K562 (cell line): ENCODE measurements around the gene CIART. TPM values are rescaled to one million over a fixed set of nuclear protein-coding genes. Genes with fewer than 3 reads are reported as not detected.

Experiments
- ATAC-seq: fragments of 200-7000 bp; cut with Tn5 transposase; 3 replicates; pipeline ENCODE4 v1.9.1; 2020; ENCODE audit warnings: moderate library complexity
- BruUV-seq: library from RNA; stranded (reverse); fragments of 400-500 nt; replicated peaks from 2 replicates; lab custom pipeline; 2021; lab: Mats Ljungman, UMichigan
- CTCF ChIA-PET: fragments of 300-600 bp; formaldehyde crosslinking; extraction: SDS; loops from one replicate; lab custom pipeline; 2021; ENCODE audit warnings: low intra/inter-chr PET ratio; lab: Yijun Ruan, JAX
- POLR2A ChIA-PET: fragments of 300-600, 350-650 bp; sonication (Branson Sonifier 250); formaldehyde crosslinking; extraction: SDS; loops from one replicate; lab custom pipeline; 2021; ENCODE audit warnings: antibody characterized with exemption, inconsistent platforms; lab: Yijun Ruan, JAX
- DNase-seq, 4 experiments: peaks; one replicate each; pipeline versions ENCODE4 v3.0.0 to v3.0.0-alpha.2; 2011 to 2018; ENCODE audit warnings: low spot score in 3 of 4, mixed read lengths in 3 of 4; ENCODE audit errors: extremely low read depth in 1 of 4
- FAIRE-seq: peaks from 2 replicates; lab custom pipeline; 2011; peaks lifted over from hg19 to GRCh38; lab: Jason Lieb, UNC
- H2AFZ ChIP-seq: 2 replicates; pipeline ENCODE4 v1.6.0; 2011; ENCODE audit warnings: low read depth, low read length, control low read depth, inconsistent platforms
- H3K27ac ChIP-seq: fragments of 200-600 bp; 3 replicates; pipeline ENCODE4 v1.8.0; 2011; ENCODE audit warnings: low read depth, mild to moderate bottlenecking, control low read depth, inconsistent platforms, low read length, moderate library complexity, mixed read lengths; ENCODE audit errors: extremely low read depth
- H3K27me3 ChIP-seq, 2 experiments: fragments of 300-600 bp in 1 of 2; 2 replicates in 1 of 2; 3 replicates in 1 of 2; pipeline versions ENCODE4 v1.6.0 to v1.8.0; 2011; ENCODE audit warnings: inconsistent platforms in 2 of 2, low read length in 2 of 2, mild to moderate bottlenecking in 1 of 2, mixed read lengths in 1 of 2, moderate library complexity in 1 of 2; ENCODE audit not compliant: control insufficient read depth in 2 of 2, insufficient read depth in 2 of 2
- H3K36me3 ChIP-seq: fragments of 300-600 bp; 3 replicates; pipeline ENCODE4 v1.8.0; 2011; ENCODE audit warnings: mild to moderate bottlenecking, low read length, inconsistent platforms; ENCODE audit not compliant: control insufficient read depth, insufficient read depth
- H3K4me1 ChIP-seq, 2 experiments: fragments of 200-600 bp in 1 of 2; replicated peaks in 1 of 2; 2 replicates in 1 of 2; 3 replicates in 1 of 2; pipeline versions ENCODE4 v1.5.1 to v1.8.0; 2011; ENCODE audit warnings: inconsistent platforms in 2 of 2, low read length in 2 of 2, mild to moderate bottlenecking in 1 of 2, mixed read lengths in 1 of 2, moderate library complexity in 1 of 2; ENCODE audit not compliant: control insufficient read depth in 2 of 2, insufficient read depth in 2 of 2
- H3K4me2 ChIP-seq: 2 replicates; pipeline ENCODE4 v1.6.1; 2011; ENCODE audit warnings: low read length, control low read depth, inconsistent platforms, mixed read lengths; ENCODE audit not compliant: insufficient read depth
- H3K4me3 ChIP-seq: fragments of 200-600 bp; sonication (generic), shearing (Covaris generic); 2 replicates; pipeline ENCODE4 v1.5.1; 2016; ENCODE audit warnings: control low read depth, inconsistent platforms
- H3K79me2 ChIP-seq: fragments of 200-600 bp; 3 replicates; pipeline ENCODE4 v1.8.0; 2011; ENCODE audit warnings: low read length, inconsistent platforms; ENCODE audit not compliant: control insufficient read depth, insufficient read depth
- H3K9ac ChIP-seq, 2 experiments: 2 replicates each; pipeline versions ENCODE4 v1.6.0 to v1.6.1; 2011; ENCODE audit warnings: low read depth in 2 of 2, low read length in 2 of 2, control low read depth in 1 of 2, inconsistent platforms in 1 of 2, mild to moderate bottlenecking in 1 of 2, mixed read lengths in 1 of 2; ENCODE audit not compliant: insufficient read depth in 1 of 2
- H3K9me1 ChIP-seq: one replicate; pipeline ENCODE4 v1.6.0; 2011; ENCODE audit warnings: inconsistent platforms, mild to moderate bottlenecking, low read length, moderate library complexity; ENCODE audit not compliant: control insufficient read depth, insufficient read depth
- H3K9me3 ChIP-seq: replicated peaks from 2 replicates; pipeline ENCODE4 v1.5.1; 2011; ENCODE audit warnings: low read depth, low read length, inconsistent platforms; ENCODE audit not compliant: control insufficient read depth, insufficient read depth
- H4K20me1 ChIP-seq: replicated peaks from 2 replicates; pipeline ENCODE4 v1.6.1; 2011; ENCODE audit warnings: low read length, inconsistent platforms, mixed read lengths; ENCODE audit not compliant: control insufficient read depth, insufficient read depth
- DLX4 ChIP-seq: fragments of 250-450 bp; sonication (Bioruptor Pico); IDR thresholded peaks from 2 replicates; pipeline ENCODE4 v1.6.1; 2021; ENCODE audit warnings: mild to moderate bottlenecking
- E2F1 ChIP-seq: sonication (generic); formaldehyde crosslinking; IDR thresholded peaks from 2 replicates; pipeline ENCODE4 v1.8.1; 2023; ENCODE audit warnings: mild to moderate bottlenecking, missing genetic modification reagents, moderate library complexity
- E2F5 ChIP-seq: sonication (generic); formaldehyde crosslinking; IDR thresholded peaks from 2 replicates; pipeline ENCODE4 v1.8.0; 2022; ENCODE audit warnings: mild to moderate bottlenecking, missing genetic modification reagents
- FOSL1 ChIP-seq: fragments of 200-800 bp; sonication (Bioruptor generic); conservative IDR thresholded peaks from 2 replicates; pipeline ENCODE4 v1.6.1; 2016; ENCODE audit warnings: missing genetic modification characterization, missing compliant biosample characterization
- FOXA1 ChIP-seq: fragments of 450-650 bp; IDR thresholded peaks from 2 replicates; pipeline ENCODE4 v1.6.1; 2016; ENCODE audit warnings: mild to moderate bottlenecking, borderline replicate concordance
- MBD2 ChIP-seq: sonication (generic); IDR thresholded peaks from 2 replicates; pipeline ENCODE4 v1.6.1; 2016; ENCODE audit warnings: low read depth, borderline replicate concordance
- MCM2 ChIP-seq: fragments of 450-650 bp; IDR thresholded peaks from 2 replicates; pipeline ENCODE4 v1.6.1; 2017; ENCODE audit warnings: low read depth, mild to moderate bottlenecking
- NR2C2 ChIP-seq, 2 experiments: fragments of 200-800 bp in 1 of 2; sonication (Bioruptor generic) in 1 of 2; sonication (generic) in 1 of 2; formaldehyde crosslinking in 1 of 2; IDR thresholded peaks; 2 replicates each; pipeline versions ENCODE4 v1.6.1 to v1.8.0; 2016 to 2022; ENCODE audit warnings: mild to moderate bottlenecking in 1 of 2, missing compliant biosample characterization in 1 of 2, missing genetic modification characterization in 1 of 2, missing genetic modification reagents in 1 of 2
- NUFIP1 ChIP-seq: fragments of 450-650 bp; IDR thresholded peaks from 2 replicates; pipeline ENCODE4 v1.6.1; 2018; ENCODE audit not compliant: partially characterized antibody
- PML ChIP-seq: IDR thresholded peaks from 2 replicates; pipeline ENCODE4 v1.6.1; 2012; ENCODE audit warnings: low read length, inconsistent platforms
- SRF ChIP-seq, 2 experiments: fragments of 250-450, 450-650 bp in 1 of 2; sonication (Bioruptor Pico) in 1 of 2; sonication (generic) in 1 of 2; formaldehyde crosslinking; IDR thresholded peaks; 2 replicates each; pipeline versions ENCODE4 v1.5.0 to v1.5.1; 2020 to 2022; ENCODE audit warnings: mild to moderate bottlenecking in 1 of 2, missing genetic modification reagents in 1 of 2
- SRSF1 ChIP-seq: fragments of 200-400 bp; formaldehyde crosslinking; IDR thresholded peaks from 2 replicates; pipeline ENCODE4 v1.6.1; 2017; ENCODE audit warnings: mild to moderate bottlenecking, low read depth, low read length, moderate library complexity
- ZNF134 ChIP-seq: fragments of 250-450 bp; sonication (Bioruptor Pico); conservative IDR thresholded peaks from 2 replicates; pipeline ENCODE4 v1.4.0; 2020
- ZNF316 ChIP-seq: fragments of 450-650 bp; IDR thresholded peaks from 2 replicates; pipeline ENCODE4 v1.6.1; 2016
- WGBS: fragments of 100-300 bp; shearing (Covaris generic); methylation state at CpG from one replicate; pipeline ENCODE4 v1.1.6; 2016; ENCODE audit warnings: low coverage, mixed read lengths; ENCODE audit not compliant: insufficient coverage; ENCODE audit errors: missing lambda C conversion rate; 5-methylcytosine and 5-hydroxymethylcytosine counted together
- in situ Hi-C: fragments of 300-500 bp; cut with MboI; formaldehyde crosslinking; loops from 4 replicates; pipeline ENCODE4 v1.15.0; 2018; ENCODE audit warnings: inconsistent platforms, mixed read lengths
- intact Hi-C: fragments of 100-400 bp; cut with micrococcal nuclease; formaldehyde crosslinking; loops from 2 replicates; pipeline ENCODE4 v1.14.2; 2022
- polyA plus RNA-seq, 8 experiments: library from polyadenylated mRNA; depleted of rRNA in 4 of 8; stranded (reverse) in 5 of 8; unstranded in 3 of 8; fragments of >200 nt; fragmentation: Nextera tagmentation in 2 of 8; fragmentation: Illumina TruSeq in 1 of 8; extraction: Ambion mirVana in 2 of 8; extraction: Trizol in 1 of 8; gene quantifications; 2 replicates each; pipeline versions ENCODE4 v1.2.1 to v1.2.3, GENCODE V29; 2011 to 2014; ENCODE audit warnings: inconsistent platforms in 1 of 8, missing spikeins in 1 of 8
- total RNA-seq, 7 experiments: library from RNA; depleted of rRNA in 6 of 7; stranded (reverse); fragments of >200 nt in 6 of 7; fragmentation: Illumina TruSeq in 2 of 7; extraction: Trizol in 2 of 7; gene quantifications; 2 replicates each; pipeline versions ENCODE4 v1.2.1 to v1.2.3, GENCODE V29; 2011 to 2021; ENCODE audit warnings: low replicate concordance in 1 of 7
- TF ChIP-seq, protein P1 (sequence below): IDR thresholded peaks from 2 replicates; pipeline ENCODE4 v1.6.1; 2012; ENCODE audit warnings: low read depth, low read length, improper control_type of control experiment, borderline replicate concordance

CIART gene
- total and polyA plus RNA-seq, 9 of the 15 experiments (the other 6 are each of a cell fraction or from before 2014, with no cell fraction given) = 0.07 to 0.35 (median 0.19) TPM; not detected in 2

DNA sequence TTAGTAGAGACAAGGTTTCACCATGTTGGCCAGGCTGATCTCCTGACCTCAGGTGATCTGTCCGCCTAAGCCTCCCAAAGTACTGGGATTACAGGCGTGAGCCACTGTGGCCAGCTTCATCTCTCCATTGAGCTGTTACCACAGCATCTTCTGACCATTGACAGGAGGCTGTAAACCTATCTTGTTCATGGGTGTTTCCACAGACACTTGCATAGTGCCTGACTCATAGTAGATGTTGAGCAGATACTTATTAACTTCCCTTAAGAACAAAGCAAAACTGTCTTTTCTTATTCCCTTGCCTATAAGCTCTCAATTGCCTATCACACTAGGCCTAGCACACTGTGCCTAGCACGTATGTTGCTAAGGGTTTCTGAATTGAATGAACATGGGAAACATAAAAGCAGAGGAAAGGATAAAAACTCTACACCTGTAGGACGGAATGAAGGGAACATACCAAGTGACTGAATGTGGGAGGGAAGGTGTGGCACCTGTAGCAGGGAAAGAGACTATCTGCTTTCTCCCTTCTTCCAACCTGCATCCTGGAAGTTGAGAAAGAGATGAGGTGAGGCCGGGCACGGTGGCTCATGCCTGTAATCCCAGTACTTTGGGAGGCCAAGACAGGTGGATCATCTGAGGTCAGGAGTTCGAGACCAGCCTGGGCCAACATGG is 10.9 kb upstream of the CIART start:
- Histone ChIP-seq H3K79me2 (peaks cover 21% of the 10 kb centered on the region), H3K9me1 (no peaks in the 10 kb centered on the region), H3K4me2 (no peak overlapping the region), H3K9ac (no peak overlapping the region), H3K27me3 (no peaks in the 10 kb centered on the region), H2AFZ (0 out of 2 replicates have a peak overlapping the region, but pooled peaks have one; percentile 3), H3K9me3 (no peaks in the 10 kb centered on the region), H3K4me1 (peaks cover 13 to 26% of the 10 kb centered on the region in 2 experiments), H3K4me3 (no peak overlapping the region), H3K36me3 (peaks cover 12% of the 10 kb centered on the region), H4K20me1 (no peaks in the 10 kb centered on the region), H3K27ac (no peak overlapping the region; the same call in 2 of the 3 replicates)
- intact Hi-C loops = no loop called here
- no peak for FAIRE-seq
- no TSS peak for BruUV-seq
- no peak for ATAC-seq
- DNase-seq = no peak
- in situ Hi-C loops = no loop called here
- 69% methylated on average over 7 of the region's 7 CpGs for WGBS
- ChIA-PET POLR2A (interaction anchor here (0.5 to 2.1 kb wide), 3 partner anchors 16 to 428 kb away, joined by 3 to 15 read pairs (median 4); no protein-coding TSS in a partner anchor), CTCF (no interaction called here)
- TF ChIP-seq MBD2 (no peak), SRF (CRISPR knock-in tag; IDR thresholded peaks at IDR 0.05) (no peak), PML (no peak), E2F5 (CRISPR knock-in tag) (no peak), NUFIP1 (no peak), NR2C2 (CRISPR knock-in tag; IDR thresholded peaks at IDR 0.05) (no peak), NR2C2 (tag; IDR thresholded peaks at IDR 0.05) (0 out of 2 replicates have a peak, but pooled peaks have one; percentile 26), FOSL1 (tag) (0 out of 2 replicates have a peak, but pooled peaks have one; percentile 39), FOXA1 (no peak), ZNF134 (CRISPR knock-in tag) (no peak), SRSF1 (no peak), ZNF316 (no peak), E2F1 (no peak), DLX4 (CRISPR knock-in tag) (no peak), MCM2 (no peak)
- TF ChIP-seq, protein P1, sequence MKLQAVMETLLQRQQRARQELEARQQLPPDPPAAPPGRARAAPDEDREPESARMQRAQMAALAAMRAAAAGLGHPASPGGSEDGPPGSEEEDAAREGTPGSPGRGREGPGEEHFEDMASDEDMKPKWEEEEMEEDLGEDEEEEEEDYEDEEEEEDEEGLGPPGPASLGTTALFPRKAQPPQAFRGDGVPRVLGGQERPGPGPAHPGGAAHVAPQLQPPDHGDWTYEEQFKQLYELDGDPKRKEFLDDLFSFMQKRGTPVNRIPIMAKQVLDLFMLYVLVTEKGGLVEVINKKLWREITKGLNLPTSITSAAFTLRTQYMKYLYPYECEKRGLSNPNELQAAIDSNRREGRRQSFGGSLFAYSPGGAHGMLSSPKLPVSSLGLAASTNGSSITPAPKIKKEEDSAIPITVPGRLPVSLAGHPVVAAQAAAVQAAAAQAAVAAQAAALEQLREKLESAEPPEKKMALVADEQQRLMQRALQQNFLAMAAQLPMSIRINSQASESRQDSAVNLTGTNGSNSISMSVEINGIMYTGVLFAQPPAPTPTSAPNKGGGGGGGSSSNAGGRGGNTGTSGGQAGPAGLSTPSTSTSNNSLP = no peak
